ENCODE results near the gene DLD.
"Not testable (repeated sequence)": the region's sequence is repeated elsewhere in the genome, so short reads cannot be mapped to it uniquely, and the experiment has no call there.

Gene DLD

GRCh38 chr7:107917763-107918651 lies 27.0 kb downstream of the DLD start:
- no peak for DNase-seq

- DNase-seq: no peak
Observed at GRCh38 chr7:107918948-107919347, 28.0 kb downstream of the DLD start.

- no peak for DNase-seq
Observed at GRCh38 chr7:107920048-107920772, 29.2 kb downstream of the DLD start.

GRCh38 chr7:107921826-107922225 lies 30.8 kb downstream of the DLD start:
- not testable (repeated sequence) for DNase-seq

GRCh38 chr7:107922886-107923285 lies 31.9 kb downstream of the DLD start:
- DNase-seq: no peak

GRCh38 chr7:107924841-107925504 lies 34.0 kb downstream of the DLD start:
- no peak for DNase-seq

- no peak for DNase-seq
Observed at GRCh38 chr7:107926481-107926880, 35.5 kb downstream of the DLD start.

GRCh38 chr7:107931740-107932515 lies 40.9 kb downstream of the DLD start:
- no peak for DNase-seq

- no peak for DNase-seq
Observed at GRCh38 chr7:107932805-107933204, 41.8 kb downstream of the DLD start.

GRCh38 chr7:107933386-107934013 lies 42.5 kb downstream of the DLD start:
- no peak for DNase-seq

GRCh38 chr7:107934991-107935770 lies 44.2 kb downstream of the DLD start:
- no peak for DNase-seq

- no peak for DNase-seq
Observed at GRCh38 chr7:107936312-107936711, 45.3 kb downstream of the DLD start.

- DNase-seq: no peak
Observed at GRCh38 chr7:107937531-107937930, 46.5 kb downstream of the DLD start.

- no peak for DNase-seq
Observed at GRCh38 chr7:107938456-107939250, 47.7 kb downstream of the DLD start.

- DNase-seq: no peak
Observed at GRCh38 chr7:107939573-107940489, 48.8 kb downstream of the DLD start.

- no peak for DNase-seq
Observed at GRCh38 chr7:107940951-107941350, 50.0 kb downstream of the DLD start.

- DNase-seq: no peak
Observed at GRCh38 chr7:107943018-107943417, 52.0 kb downstream of the DLD start.

- no peak for DNase-seq
Observed at GRCh38 chr7:107944411-107945169, 53.6 kb downstream of the DLD start.

GRCh38 chr7:107945332-107945731 lies 54.3 kb downstream of the DLD start:
- DNase-seq: no peak
